Coronary artery (tissue), 2 donors: ENCODE measurements around the gene TSG101.

Source experiments
- DNase-seq: peaks from one replicate; pipeline ENCODE4 v3.0.0-alpha.2; 2017; ENCODE audit warnings: low spot score
- H3K27ac ChIP-seq, 2 donors: fragments of 200-600 bp; sonication (generic); one replicate each; pipeline ENCODE4 v1.5.1; 2016 to 2019
- H3K4me3 ChIP-seq: fragments of 200-600 bp; sonication (generic); 2 replicates; pipeline ENCODE4 v1.5.1; 2016; ENCODE audit warnings: mild to moderate bottlenecking, moderate library complexity
- CTCF ChIP-seq: fragments of 200-600 bp; sonication (generic); IDR thresholded peaks from one replicate; pipeline ENCODE4 v1.5.1; 2019; ENCODE audit warnings: antibody characterized with exemption

TSG101 gene

GRCh38 chr11:18524248-18524647 lies 2.5 kb downstream of the TSG101 start:
- no peak for DNase-seq
- TF ChIP-seq CTCF, result no peak
- Histone ChIP-seq H3K4me3 (no peak overlapping the region), H3K27ac (no peak overlapping the region)

- TF ChIP-seq CTCF, result no peak
Measured at GRCh38 chr11:18523084-18523483, 3.7 kb downstream of the TSG101 start.

GRCh38 chr11:18522388-18522787 lies 4.4 kb downstream of the TSG101 start:
- H3K27ac ChIP-seq, result no peak overlapping the region
- no peak for DNase-seq
- no peak for TF ChIP-seq CTCF
- no peak overlapping the region for H3K4me3 ChIP-seq

More at GRCh38 chr11:18523084-18523483, 3.7 kb downstream of the TSG101 start:
- Histone ChIP-seq H3K27ac (no peak overlapping the region), H3K4me3 (no peak overlapping the region)
- no peak for DNase-seq

- no peak for DNase-seq
- no peak for TF ChIP-seq CTCF
- no peak overlapping the region for H3K4me3 ChIP-seq
- no peak overlapping the region for H3K27ac ChIP-seq
Measured at GRCh38 chr11:18521122-18521521, 5.6 kb downstream of the TSG101 start.

- no peak for DNase-seq
- Histone ChIP-seq H3K27ac (no peak overlapping the region), H3K4me3 (no peak overlapping the region)
- no peak for TF ChIP-seq CTCF
Measured at GRCh38 chr11:18502352-18502751, 24.4 kb downstream of the TSG101 start.

- TF ChIP-seq CTCF, result no peak
- DNase-seq, result no peak
- no peak overlapping the region for H3K4me3 ChIP-seq
Measured at GRCh38 chr11:18501629-18502028, 25.1 kb downstream of the TSG101 start.

GRCh38 chr11:18498039-18498438 lies 28.7 kb downstream of the TSG101 start:
- TF ChIP-seq CTCF, result no peak

More at GRCh38 chr11:18501629-18502028, 25.1 kb downstream of the TSG101 start:
- no peak overlapping the region for H3K27ac ChIP-seq

More at GRCh38 chr11:18498039-18498438, 28.7 kb downstream of the TSG101 start:
- no peak overlapping the region for H3K4me3 ChIP-seq
- H3K27ac ChIP-seq, result no peak overlapping the region
- DNase-seq, result no peak
